ENCODE measurements around the gene SNX24. TPM values are rescaled to one million over a fixed set of nuclear protein-coding genes. Genes with fewer than 3 reads are reported as not detected.

SNX24 gene
- total RNA-seq, 1 experiment from 2014 or later = 10.3 TPM

GRCh38 chr5:122951658-122952057 is 106.2 kb downstream of the SNX24 start:
- POLR2A ChIA-PET (ENCODE audit: unreplicated experiment) = no interaction called here
- ATAC-seq = no peak
- intact Hi-C loops (cut with micrococcal nuclease) = no loop called here

GRCh38 chr5:122954719-122955118 is 109.3 kb downstream of the SNX24 start:
- Histone ChIP-seq H3F3A (ENCODE audit: low read length, unreplicated experiment) (no peaks in the 10 kb centered on the region), H3K79me2 (ENCODE audit: low read length) (no peaks in the 10 kb centered on the region), H3K4me1 (ENCODE audit: insufficient read depth, low read length) (no peaks in the 10 kb centered on the region), H3K9me2 (replicated peaks; ENCODE audit: low read length) (no peaks in the 10 kb centered on the region), H3K9me3 (ENCODE audit: low read length) (0 out of 2 replicates have a peak, but pooled peaks cover 4% of the 10 kb centered on the region), H3K36me3 (ENCODE audit: low read depth, low read length) (peaks cover 6% of the 10 kb centered on the region; the same call in 1 of the 2 replicates), H3K4me2 (ENCODE audit: low read length) (no peak overlapping the region), H3K4me3 (ENCODE audit: low read length) (no peak overlapping the region), H3K27me3 (ENCODE audit: low read length) (no peaks in the 10 kb centered on the region), H3K9ac (ENCODE audit: low read length) (no peak overlapping the region), H4K20me1 (ENCODE audit: low read length) (no peaks in the 10 kb centered on the region), H2AFZ (ENCODE audit: low read length) (no peak overlapping the region), H3K27ac (ENCODE audit: low read length) (no peak overlapping the region)
- no peak for ATAC-seq
- CTCF ChIA-PET = no interaction called here
- no peak for TF ChIP-seq EZH2phosphoT487 (IDR thresholded peaks at IDR 0.05; ENCODE audit: borderline replicate concordance, low read length)
- no peak for TF ChIP-seq EZH2 (IDR thresholded peaks at IDR 0.05; ENCODE audit: low read length, unreplicated experiment)
- TF ChIP-seq, protein P1, sequence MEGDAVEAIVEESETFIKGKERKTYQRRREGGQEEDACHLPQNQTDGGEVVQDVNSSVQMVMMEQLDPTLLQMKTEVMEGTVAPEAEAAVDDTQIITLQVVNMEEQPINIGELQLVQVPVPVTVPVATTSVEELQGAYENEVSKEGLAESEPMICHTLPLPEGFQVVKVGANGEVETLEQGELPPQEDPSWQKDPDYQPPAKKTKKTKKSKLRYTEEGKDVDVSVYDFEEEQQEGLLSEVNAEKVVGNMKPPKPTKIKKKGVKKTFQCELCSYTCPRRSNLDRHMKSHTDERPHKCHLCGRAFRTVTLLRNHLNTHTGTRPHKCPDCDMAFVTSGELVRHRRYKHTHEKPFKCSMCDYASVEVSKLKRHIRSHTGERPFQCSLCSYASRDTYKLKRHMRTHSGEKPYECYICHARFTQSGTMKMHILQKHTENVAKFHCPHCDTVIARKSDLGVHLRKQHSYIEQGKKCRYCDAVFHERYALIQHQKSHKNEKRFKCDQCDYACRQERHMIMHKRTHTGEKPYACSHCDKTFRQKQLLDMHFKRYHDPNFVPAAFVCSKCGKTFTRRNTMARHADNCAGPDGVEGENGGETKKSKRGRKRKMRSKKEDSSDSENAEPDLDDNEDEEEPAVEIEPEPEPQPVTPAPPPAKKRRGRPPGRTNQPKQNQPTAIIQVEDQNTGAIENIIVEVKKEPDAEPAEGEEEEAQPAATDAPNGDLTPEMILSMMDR (conservative IDR thresholded peaks at IDR 0.05; ENCODE audit: low read depth, low read length) = no peak
- intact Hi-C loops (cut with micrococcal nuclease) = no loop called here
- POLR2A ChIA-PET (ENCODE audit: unreplicated experiment) = no interaction called here
- BruUV-seq (replicated peaks) = no TSS peak
- no peak for DNase-seq

More at GRCh38 chr5:122951658-122952057, 106.2 kb downstream of the SNX24 start:
- Histone ChIP-seq H3K9me3 (ENCODE audit: low read length) (no peaks in the 10 kb centered on the region), H3F3A (ENCODE audit: low read length, unreplicated experiment) (no peaks in the 10 kb centered on the region), H3K79me2 (ENCODE audit: low read length) (no peaks in the 10 kb centered on the region), H3K36me3 (ENCODE audit: low read depth, low read length) (no peaks in the 10 kb centered on the region), H3K27ac (ENCODE audit: low read length) (no peak overlapping the region), H3K9me2 (replicated peaks; ENCODE audit: low read length) (no peaks in the 10 kb centered on the region), H4K20me1 (ENCODE audit: low read length) (no peaks in the 10 kb centered on the region), H2AFZ (ENCODE audit: low read length) (no peak overlapping the region), H3K4me1 (ENCODE audit: insufficient read depth, low read length) (no peaks in the 10 kb centered on the region), H3K4me2 (ENCODE audit: low read length) (no peak overlapping the region), H3K4me3 (ENCODE audit: low read length) (no peak overlapping the region), H3K9ac (ENCODE audit: low read length) (no peak overlapping the region), H3K27me3 (ENCODE audit: low read length) (no peaks in the 10 kb centered on the region)
- DNase-seq = no peak
- CTCF ChIA-PET = no interaction called here
- TF ChIP-seq, protein P1 (conservative IDR thresholded peaks at IDR 0.05; ENCODE audit: low read depth, low read length) = no peak
- TF ChIP-seq EZH2 (IDR thresholded peaks at IDR 0.05; ENCODE audit: low read length, unreplicated experiment) (no peak), EZH2phosphoT487 (IDR thresholded peaks at IDR 0.05; ENCODE audit: borderline replicate concordance, low read length) (no peak)
- no TSS peak for BruUV-seq (replicated peaks)

DNA sequence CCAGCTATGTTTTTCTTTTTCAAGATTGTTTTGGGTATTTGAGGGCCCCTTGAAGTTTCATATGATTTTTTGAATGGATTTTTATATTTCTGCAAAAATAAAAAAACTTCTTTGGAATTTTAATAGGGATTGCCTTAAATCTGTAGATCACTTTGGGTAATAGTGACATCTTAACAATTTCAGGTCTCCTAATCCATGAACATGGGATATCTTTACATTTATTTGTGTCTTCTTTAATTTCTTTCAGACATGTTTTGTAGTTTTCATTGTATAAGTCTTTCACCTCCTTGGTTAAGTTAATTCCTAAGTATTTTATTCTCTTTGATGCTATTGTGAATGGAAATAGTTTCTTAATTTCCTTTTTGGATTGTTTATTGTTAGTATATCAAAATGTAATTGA is 112.0 kb downstream of the SNX24 start:
- CTCF ChIA-PET = no interaction called here
- H3K27ac ChIP-seq (ENCODE audit: low read length) = no peak overlapping the region
- no peak for DNase-seq
- no peak overlapping the region for H3K4me3 ChIP-seq (ENCODE audit: low read length)
- H3K9me3 ChIP-seq (ENCODE audit: low read length) = 0 out of 2 replicates have a peak, but pooled peaks cover 4% of the 10 kb centered on the region
- H3K4me2 ChIP-seq (ENCODE audit: low read length) = no peak overlapping the region
- no peak for ATAC-seq
- no peak overlapping the region for H2AFZ ChIP-seq (ENCODE audit: low read length)
- no peaks in the 10 kb centered on the region for H3K79me2 ChIP-seq (ENCODE audit: low read length)
- H3F3A ChIP-seq (ENCODE audit: low read length, unreplicated experiment) = no peaks in the 10 kb centered on the region
- POLR2A ChIA-PET (ENCODE audit: unreplicated experiment) = no interaction called here
- peaks cover 6% of the 10 kb centered on the region; the same call in 1 of the 2 replicates for H3K36me3 ChIP-seq (ENCODE audit: low read depth, low read length)
- no peaks in the 10 kb centered on the region for H3K4me1 ChIP-seq (ENCODE audit: insufficient read depth, low read length)
- no peak overlapping the region for H3K9ac ChIP-seq (ENCODE audit: low read length)
- H3K9me2 ChIP-seq (replicated peaks; ENCODE audit: low read length) = no peaks in the 10 kb centered on the region
- BruUV-seq (replicated peaks) = no TSS peak
- TF ChIP-seq EZH2 (IDR thresholded peaks at IDR 0.05; ENCODE audit: low read length, unreplicated experiment) (no peak), EZH2phosphoT487 (IDR thresholded peaks at IDR 0.05; ENCODE audit: borderline replicate concordance, low read length) (no peak)
- TF ChIP-seq, protein P1 (conservative IDR thresholded peaks at IDR 0.05; ENCODE audit: low read depth, low read length) = no peak
- H3K27me3 ChIP-seq (ENCODE audit: low read length) = no peaks in the 10 kb centered on the region
- intact Hi-C loops (cut with micrococcal nuclease) = no loop called here
- no peaks in the 10 kb centered on the region for H4K20me1 ChIP-seq (ENCODE audit: low read length)

Measured in PC-3 (cell line).